ENCODE measurements around the gene GSDME.

DNA sequence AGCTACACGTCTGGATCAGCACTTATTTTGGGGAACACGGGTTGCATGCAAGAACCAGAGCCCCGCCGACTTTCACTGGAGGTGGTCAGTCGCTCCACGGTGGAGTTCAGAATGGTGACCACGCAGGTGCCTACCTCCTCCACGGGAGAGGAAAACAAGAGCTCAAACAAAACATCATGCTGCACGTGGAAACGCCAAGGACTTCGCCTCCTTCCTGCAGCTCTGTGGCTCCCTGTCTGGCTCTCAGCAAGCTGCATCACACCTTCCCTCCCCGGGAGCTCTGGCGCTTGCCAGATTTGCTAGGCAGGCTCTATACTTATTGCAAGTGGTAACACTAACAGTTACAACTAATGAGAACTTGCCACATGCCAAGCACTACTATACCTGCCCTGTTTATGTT, 26.0 kb downstream of the GSDME start:
- TF ChIP-seq, protein P1, sequence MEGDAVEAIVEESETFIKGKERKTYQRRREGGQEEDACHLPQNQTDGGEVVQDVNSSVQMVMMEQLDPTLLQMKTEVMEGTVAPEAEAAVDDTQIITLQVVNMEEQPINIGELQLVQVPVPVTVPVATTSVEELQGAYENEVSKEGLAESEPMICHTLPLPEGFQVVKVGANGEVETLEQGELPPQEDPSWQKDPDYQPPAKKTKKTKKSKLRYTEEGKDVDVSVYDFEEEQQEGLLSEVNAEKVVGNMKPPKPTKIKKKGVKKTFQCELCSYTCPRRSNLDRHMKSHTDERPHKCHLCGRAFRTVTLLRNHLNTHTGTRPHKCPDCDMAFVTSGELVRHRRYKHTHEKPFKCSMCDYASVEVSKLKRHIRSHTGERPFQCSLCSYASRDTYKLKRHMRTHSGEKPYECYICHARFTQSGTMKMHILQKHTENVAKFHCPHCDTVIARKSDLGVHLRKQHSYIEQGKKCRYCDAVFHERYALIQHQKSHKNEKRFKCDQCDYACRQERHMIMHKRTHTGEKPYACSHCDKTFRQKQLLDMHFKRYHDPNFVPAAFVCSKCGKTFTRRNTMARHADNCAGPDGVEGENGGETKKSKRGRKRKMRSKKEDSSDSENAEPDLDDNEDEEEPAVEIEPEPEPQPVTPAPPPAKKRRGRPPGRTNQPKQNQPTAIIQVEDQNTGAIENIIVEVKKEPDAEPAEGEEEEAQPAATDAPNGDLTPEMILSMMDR (IDR thresholded peaks at IDR 0.05 in 4 of 5, conservative IDR thresholded peaks at IDR 0.05 in 1 of 5), result no peak
- no peak for TF ChIP-seq POLR2A (IDR thresholded peaks at IDR 0.05)
